ENCODE results near the gene TADA2B. TPM values are rescaled to one million over a fixed set of nuclear protein-coding genes. Genes with fewer than 3 reads are reported as not detected.

Gene TADA2B, protein sequence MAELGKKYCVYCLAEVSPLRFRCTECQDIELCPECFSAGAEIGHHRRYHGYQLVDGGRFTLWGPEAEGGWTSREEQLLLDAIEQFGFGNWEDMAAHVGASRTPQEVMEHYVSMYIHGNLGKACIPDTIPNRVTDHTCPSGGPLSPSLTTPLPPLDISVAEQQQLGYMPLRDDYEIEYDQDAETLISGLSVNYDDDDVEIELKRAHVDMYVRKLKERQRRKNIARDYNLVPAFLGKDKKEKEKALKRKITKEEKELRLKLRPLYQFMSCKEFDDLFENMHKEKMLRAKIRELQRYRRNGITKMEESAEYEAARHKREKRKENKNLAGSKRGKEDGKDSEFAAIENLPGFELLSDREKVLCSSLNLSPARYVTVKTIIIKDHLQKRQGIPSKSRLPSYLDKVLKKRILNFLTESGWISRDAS
- 10 to 100 TPM; 46.4 to 49.0 TPM for total RNA-seq
- polyA plus RNA-seq: 1 to 10 TPM; 2.8 to 4.7 TPM

- Mint-ChIP-seq H3K36me3 (peaks cover 0 to 27% of the 10 kb centered on the region in 2 donors), H3K9me3 (peaks cover 0 to 5% (median 0%) of the 10 kb centered on the region in 8 donors), H3K27ac (peak within 1 kb of the TSS; percentile 81 to 95 (median 91)), H3K4me3 (peak within 1 kb of the TSS; percentile 89 to 97 (median 93)), H3K27me3 (no peaks in the 10 kb centered on the region), H3K4me1 (peaks cover 31 to 59% (median 43%) of the 10 kb centered on the region in 4 donors)
- DNase-seq: peak; percentile 51 to 70 (median 62)
- no peaks in the 10 kb centered on the region for H3K36me3 ChIP-seq (ENCODE audit: insufficient read depth, low read length)
- no peaks in the 10 kb centered on the region for H3K27me3 ChIP-seq (ENCODE audit: insufficient read depth, low read length)
- POLR2A ChIA-PET (ENCODE audit: partially characterized antibody): interaction anchor here (0.8 to 8.7 kb wide), 20 partner anchors 8 to 403 kb away, joined by 3 to 231 read pairs (median 4); partner anchors contain the start of genes GRPEL1, KIAA0232, MRFAP1 and TBC1D14
- H3K4me1 ChIP-seq (ENCODE audit: insufficient read depth, low read length): peaks cover 49% of the 10 kb centered on the region
- no peaks in the 10 kb centered on the region for H3K9me3 ChIP-seq (ENCODE audit: control insufficient read depth in 1 of 2, low read length in 2 of 2)
- intact Hi-C loops (cut with micrococcal nuclease): loop anchor here (1.0 to 2.0 kb wide), 5 partner anchors 25 to 327 kb away; partner anchors contain the start of genes BLOC1S4, GRPEL1 and TBC1D14
- peak within 1 kb of the TSS; percentile 83 to 91 for H3K4me3 ChIP-seq (ENCODE audit: low read length in 2 of 2)
- H3K27ac ChIP-seq (ENCODE audit: low read depth, low read length): peak within 1 kb of the TSS; percentile 75
- CTCF ChIA-PET (ENCODE audit: partially characterized antibody): interaction anchor here (0.9 to 11.8 kb wide), 16 partner anchors 9 to 325 kb away, joined by 3 to 204 read pairs (median 3); partner anchors contain the start of gene GRPEL1
Measured at GRCh38 chr4:7043284-7044136, at the start of gene TADA2B. TSS of gene TADA2B (plus strand) at chr4:7043372. CDS start at chr4:7043580, 208 bp downstream.

- Histone ChIP-seq H3K27me3 (ENCODE audit: insufficient read depth, low read length) (no peaks in the 10 kb centered on the region), H3K9me3 (ENCODE audit: control insufficient read depth in 1 of 2, low read length in 2 of 2) (no peaks in the 10 kb centered on the region), H3K36me3 (ENCODE audit: insufficient read depth, low read length) (peaks cover 34% of the 10 kb centered on the region), H3K4me3 (ENCODE audit: low read length in 2 of 2) (no peak overlapping the region), H3K27ac (ENCODE audit: low read depth, low read length) (no peak overlapping the region), H3K4me1 (ENCODE audit: insufficient read depth, low read length) (peaks cover 35% of the 10 kb centered on the region)
- DNase-seq: no peak
- Mint-ChIP-seq H3K36me3 (peaks cover 35 to 59% of the 10 kb centered on the region in 2 donors), H3K27me3 (no peaks in the 10 kb centered on the region), H3K27ac (peak overlapping the region in 1 of 7 donors; percentile 61), H3K4me3 (no peak overlapping the region), H3K4me1 (peaks cover 17 to 41% (median 27%) of the 10 kb centered on the region in 4 donors), H3K9me3 (no peaks in the 10 kb centered on the region)
- ChIA-PET POLR2A (ENCODE audit: partially characterized antibody) (no interaction called here), CTCF (ENCODE audit: partially characterized antibody) (no interaction called here)
- intact Hi-C loops (cut with micrococcal nuclease): no loop called here
Measured at GRCh38 chr4:6996481-6996880, 46.7 kb upstream of the TADA2B start.

DNA sequence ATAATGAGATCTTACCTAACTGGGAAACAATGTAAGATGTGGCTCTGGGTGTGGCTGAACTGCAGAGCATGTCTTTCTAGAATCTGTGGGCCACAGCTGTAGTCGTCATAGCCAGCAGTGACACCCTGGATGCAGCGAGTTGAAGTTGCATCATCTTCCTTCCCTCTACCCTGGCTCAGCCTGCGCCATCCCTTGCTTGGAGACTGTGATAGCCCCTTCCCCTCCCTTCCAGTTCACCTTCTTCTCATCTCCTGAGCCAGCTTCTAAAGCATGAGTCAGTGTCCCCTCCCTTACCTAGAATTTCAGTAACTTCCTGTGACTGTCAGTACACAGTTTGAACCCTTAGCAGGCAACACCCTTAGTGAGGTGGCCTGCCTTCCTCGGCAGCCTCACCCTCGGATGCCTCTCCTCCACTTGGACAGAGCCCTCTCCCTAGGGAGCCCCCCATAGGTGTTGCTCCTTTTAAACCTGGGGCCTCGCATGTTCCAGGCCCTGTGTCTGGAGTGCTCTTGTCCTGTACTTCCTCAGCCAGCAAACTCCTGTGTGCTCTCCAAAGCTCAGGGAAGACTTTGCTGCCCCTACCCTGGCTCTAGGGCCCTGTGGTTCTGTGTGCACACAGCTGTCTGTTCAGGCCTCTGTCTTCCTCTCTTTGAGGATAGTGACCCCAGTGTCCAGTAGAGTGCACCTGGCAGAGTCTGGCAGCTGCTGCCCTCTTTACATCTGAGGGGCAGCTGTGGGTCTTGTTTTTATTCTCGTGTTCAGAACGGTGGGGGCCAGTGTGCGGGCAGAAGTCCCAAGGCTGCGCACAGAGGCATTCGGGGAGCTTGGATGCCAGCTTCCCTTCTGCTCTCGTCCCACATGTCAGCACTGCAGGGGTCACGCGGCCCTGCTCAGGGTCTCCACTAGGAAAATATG, 43.7 kb upstream of the TADA2B start:
- peak overlapping the region; percentile 49 to 93 (median 71) for H3K27ac Mint-ChIP-seq
- Histone ChIP-seq H3K4me3 (ENCODE audit: low read length in 2 of 2) (no peak overlapping the region), H3K27ac (ENCODE audit: low read depth, low read length) (no peak overlapping the region), H3K9me3 (ENCODE audit: control insufficient read depth in 1 of 2, low read length in 2 of 2) (no peaks in the 10 kb centered on the region), H3K36me3 (ENCODE audit: insufficient read depth, low read length) (peaks cover 51% of the 10 kb centered on the region), H3K4me1 (ENCODE audit: insufficient read depth, low read length) (peaks cover 17% of the 10 kb centered on the region), H3K27me3 (ENCODE audit: insufficient read depth, low read length) (no peaks in the 10 kb centered on the region)
- H3K4me1 Mint-ChIP-seq: peaks cover 13 to 20% (median 15%) of the 10 kb centered on the region in 4 donors
- DNase-seq: peak in 4 of 5 donors; percentile 8 to 69 (median 37)
- peaks cover 0 to 2% (median 0%) of the 10 kb centered on the region in 8 donors for H3K9me3 Mint-ChIP-seq
- peaks cover 55 to 75% of the 10 kb centered on the region in 2 donors for H3K36me3 Mint-ChIP-seq
- intact Hi-C loops (cut with micrococcal nuclease): no loop called here
- no peaks in the 10 kb centered on the region for H3K27me3 Mint-ChIP-seq
- CTCF ChIA-PET (ENCODE audit: partially characterized antibody): interaction anchor here (0.8 kb wide), 1 partner anchor 25 kb away, joined by 3 read pairs; no protein-coding TSS in a partner anchor
- POLR2A ChIA-PET (ENCODE audit: partially characterized antibody): interaction anchor here (1.0 to 1.3 kb wide), 2 partner anchors 12 to 68 kb away, joined by 3 to 6 read pairs; no protein-coding TSS in a partner anchor
- peak overlapping the region in 7 of 8 donors; percentile 3 to 69 (median 44) for H3K4me3 Mint-ChIP-seq

DNA sequence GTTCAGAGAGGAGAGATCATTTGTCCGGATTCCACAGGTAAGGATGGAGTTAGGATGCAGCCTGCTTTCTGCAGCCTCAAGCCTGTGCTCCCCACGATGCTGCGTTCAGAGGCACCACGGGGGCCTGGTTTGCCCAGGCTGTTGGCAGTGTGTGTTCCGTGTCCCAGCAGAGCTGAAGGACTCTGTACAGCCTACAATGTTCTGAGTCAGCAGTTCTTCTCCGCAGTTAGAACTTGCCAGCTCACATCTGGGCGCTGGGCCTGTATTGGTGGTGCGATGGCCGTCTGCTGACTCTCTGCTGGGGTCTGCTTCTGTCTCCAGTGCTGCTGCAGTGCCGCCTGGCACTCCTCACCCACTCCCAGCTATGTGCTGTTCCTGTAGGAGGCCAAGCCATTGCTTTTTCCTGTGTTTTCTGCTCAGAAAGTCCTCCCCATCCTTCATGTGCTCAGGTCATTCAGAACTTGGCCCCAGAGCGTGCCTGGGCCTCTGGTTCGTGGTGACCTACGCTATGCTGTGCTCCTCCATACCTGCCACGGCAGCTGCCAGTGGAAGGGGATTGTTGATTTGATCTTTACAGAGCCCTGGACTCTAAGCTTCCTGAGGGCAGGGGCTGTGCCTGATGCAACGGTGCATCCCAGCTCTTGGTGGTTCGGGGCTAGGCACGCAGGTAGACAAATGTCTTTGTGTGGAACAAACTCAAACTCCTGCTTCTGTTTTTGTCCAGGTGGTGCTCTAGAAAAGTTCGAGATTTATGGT, 42.6 kb upstream of the TADA2B start:
- no peaks in the 10 kb centered on the region for H3K27me3 Mint-ChIP-seq
- no peak for DNase-seq
- POLR2A ChIA-PET (ENCODE audit: partially characterized antibody): no interaction called here
- H3K9me3 Mint-ChIP-seq: peaks cover 0 to 2% (median 0%) of the 10 kb centered on the region in 8 donors
- CTCF ChIA-PET (ENCODE audit: partially characterized antibody): interaction anchor here (1.8 kb wide), 1 partner anchor 8 kb away, joined by 4 read pairs; no protein-coding TSS in a partner anchor
- H3K27ac ChIP-seq (ENCODE audit: low read depth, low read length): no peak overlapping the region
- H3K36me3 Mint-ChIP-seq: peaks cover 55 to 71% of the 10 kb centered on the region in 2 donors
- no peak overlapping the region for H3K4me3 Mint-ChIP-seq
- H3K4me1 ChIP-seq (ENCODE audit: insufficient read depth, low read length): peaks cover 17% of the 10 kb centered on the region
- H3K4me3 ChIP-seq (ENCODE audit: low read length in 2 of 2): no peak overlapping the region
- no peaks in the 10 kb centered on the region for H3K27me3 ChIP-seq (ENCODE audit: insufficient read depth, low read length)
- intact Hi-C loops (cut with micrococcal nuclease): no loop called here
- H3K27ac Mint-ChIP-seq: peak overlapping the region in 5 of 7 donors; percentile 16 to 82 (median 44)
- peaks cover 12 to 20% (median 15%) of the 10 kb centered on the region in 4 donors for H3K4me1 Mint-ChIP-seq
- H3K9me3 ChIP-seq (ENCODE audit: control insufficient read depth in 1 of 2, low read length in 2 of 2): no peaks in the 10 kb centered on the region
- H3K36me3 ChIP-seq (ENCODE audit: insufficient read depth, low read length): peaks cover 52% of the 10 kb centered on the region

DNA sequence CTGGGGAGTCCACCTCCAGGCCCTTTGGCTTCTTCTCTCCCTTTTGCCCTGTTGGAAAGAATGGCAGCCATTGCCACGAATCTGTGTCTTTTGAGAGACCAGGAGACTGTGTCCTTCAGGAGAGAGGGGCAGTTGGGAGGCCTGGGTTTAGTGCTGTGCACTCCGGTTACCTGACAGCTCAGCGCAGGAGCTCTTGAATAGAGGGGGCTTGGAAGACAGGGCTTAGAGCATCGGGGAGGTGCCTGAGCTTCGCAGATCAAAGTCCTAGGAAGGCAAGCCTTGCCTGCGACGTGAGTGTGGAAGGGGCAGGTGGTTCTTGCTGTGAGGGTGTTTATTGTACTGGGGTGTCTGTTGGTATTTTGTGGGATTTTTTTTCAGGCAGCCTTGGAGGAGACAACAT, 41.9 kb upstream of the TADA2B start:
- Histone ChIP-seq H3K4me3 (ENCODE audit: low read length in 2 of 2) (no peak overlapping the region), H3K9me3 (ENCODE audit: control insufficient read depth in 1 of 2, low read length in 2 of 2) (no peaks in the 10 kb centered on the region), H3K27me3 (ENCODE audit: insufficient read depth, low read length) (no peaks in the 10 kb centered on the region), H3K4me1 (ENCODE audit: insufficient read depth, low read length) (peaks cover 17% of the 10 kb centered on the region), H3K27ac (ENCODE audit: low read depth, low read length) (no peak overlapping the region), H3K36me3 (ENCODE audit: insufficient read depth, low read length) (peaks cover 51% of the 10 kb centered on the region)
- H3K27ac Mint-ChIP-seq: peak overlapping the region in 3 of 7 donors; percentile 35 to 46 (median 42)
- DNase-seq: no peak
- H3K4me1 Mint-ChIP-seq: peaks cover 12 to 20% (median 15%) of the 10 kb centered on the region in 4 donors
- no peak overlapping the region for H3K4me3 Mint-ChIP-seq
- intact Hi-C loops (cut with micrococcal nuclease): no loop called here
- H3K9me3 Mint-ChIP-seq: peaks cover 0 to 2% (median 0%) of the 10 kb centered on the region in 8 donors
- ChIA-PET CTCF (ENCODE audit: partially characterized antibody) (interaction anchor here (1.8 kb wide), 1 partner anchor 9 kb away, joined by 4 read pairs; no protein-coding TSS in a partner anchor), POLR2A (ENCODE audit: partially characterized antibody) (no interaction called here)
- no peaks in the 10 kb centered on the region for H3K27me3 Mint-ChIP-seq
- H3K36me3 Mint-ChIP-seq: peaks cover 55 to 76% of the 10 kb centered on the region in 2 donors

DNA sequence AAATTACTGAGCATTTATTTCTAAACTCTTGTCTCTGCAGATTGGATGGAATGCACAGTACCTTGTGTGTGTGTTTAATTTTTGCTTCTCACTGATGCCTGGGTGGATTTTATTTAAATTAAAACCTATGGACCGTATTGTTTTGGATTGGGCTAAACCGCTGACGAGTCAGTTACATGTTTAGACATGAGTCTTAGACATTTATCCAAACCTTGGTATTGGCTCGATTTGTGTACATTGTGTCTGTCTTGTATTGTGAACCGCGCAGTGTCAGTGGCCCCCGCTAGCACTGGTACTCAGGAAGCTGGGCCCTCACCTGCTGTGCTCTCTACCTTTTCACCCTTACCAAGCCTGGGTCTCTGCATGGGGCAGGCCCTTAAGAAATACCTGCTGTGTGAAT, 40.8 kb upstream of the TADA2B start:
- Histone ChIP-seq H3K27ac (ENCODE audit: low read depth, low read length) (no peak overlapping the region), H3K9me3 (ENCODE audit: control insufficient read depth in 1 of 2, low read length in 2 of 2) (no peaks in the 10 kb centered on the region), H3K4me3 (ENCODE audit: low read length in 2 of 2) (no peak overlapping the region), H3K36me3 (ENCODE audit: insufficient read depth, low read length) (peaks cover 57% of the 10 kb centered on the region), H3K4me1 (ENCODE audit: insufficient read depth, low read length) (peaks cover 17% of the 10 kb centered on the region), H3K27me3 (ENCODE audit: insufficient read depth, low read length) (no peaks in the 10 kb centered on the region)
- Mint-ChIP-seq H3K4me1 (peaks cover 12 to 20% (median 15%) of the 10 kb centered on the region in 4 donors), H3K4me3 (no peak overlapping the region), H3K36me3 (peaks cover 64 to 78% of the 10 kb centered on the region in 2 donors), H3K9me3 (peaks cover 0 to 2% (median 0%) of the 10 kb centered on the region in 8 donors), H3K27ac (peak overlapping the region in 2 of 7 donors; percentile 44 to 69), H3K27me3 (no peaks in the 10 kb centered on the region)
- DNase-seq: no peak
- ChIA-PET POLR2A (ENCODE audit: partially characterized antibody) (no interaction called here), CTCF (ENCODE audit: partially characterized antibody) (no interaction called here)
- intact Hi-C loops (cut with micrococcal nuclease): no loop called here

All from CD4-positive, alpha-beta memory T cell (primary cell).